Adrenal gland (tissue), 12 donors: ENCODE data around the gene EMILIN2. TPM values are rescaled to one million over a fixed set of nuclear protein-coding genes. Genes with fewer than 3 reads are reported as not detected.
"Not testable (repeated sequence)": the region's sequence is repeated elsewhere in the genome, so short reads cannot be mapped to it uniquely, and the experiment has no call there.

Experiments
- DNase-seq, 7 donors: peaks; one replicate each; pipeline ENCODE4 v3.0.0-alpha.2; 2019 to 2020
- H3K27ac ChIP-seq, 5 donors: fragments of 200-600 bp; sonication (generic) in 4 of 5; 1 replicate in 3 of 5; 2 replicates in 2 of 5; pipeline versions ENCODE4 v1.5.1 to v1.8.0; 2016 to 2020; ENCODE audit warnings: mild to moderate bottlenecking in 1 of 5
- H3K27me3 ChIP-seq: fragments of 200-600 bp; 2 replicates; pipeline ENCODE4 v1.8.0; 2021
- H3K36me3 ChIP-seq, 2 donors: fragments of 200-600 bp; replicated peaks in 1 of 2; 1 replicate in 1 of 2; 2 replicates in 1 of 2; pipeline versions ENCODE4 v1.5.1 to v1.8.0; 2018 to 2022
- H3K4me1 ChIP-seq, 2 donors: fragments of 200-600 bp; replicated peaks in 1 of 2; 1 replicate in 1 of 2; 2 replicates in 1 of 2; pipeline versions ENCODE4 v1.5.1 to v1.8.0; 2018 to 2021
- H3K4me3 ChIP-seq, 4 donors: fragments of 200-600 bp; sonication (generic) in 3 of 4; one replicate each; pipeline ENCODE4 v1.5.1; 2016 to 2018
- H3K9me3 ChIP-seq, 3 donors: fragments of 200-600 bp; sonication (generic) in 1 of 3; replicated peaks in 1 of 3; 1 replicate in 2 of 3; 2 replicates in 1 of 3; pipeline versions ENCODE4 v1.5.1 to v1.8.0; 2016 to 2021
- CTCF ChIP-seq, 6 experiments: fragments of 450-650 bp in 4 of 6; fragments of 200-600 bp in 2 of 6; sonication (generic) in 1 of 6; IDR thresholded peaks; 1 replicate in 5 of 6; 2 replicates in 1 of 6; pipeline versions ENCODE4 v1.5.1 to v1.8.0; 2016 to 2021; ENCODE audit warnings: antibody characterized with exemption in 6 of 6, mild to moderate bottlenecking in 2 of 6, moderate library complexity in 1 of 6
- POLR2A ChIP-seq, 2 donors: fragments of 450-650 bp; IDR thresholded peaks; one replicate each; pipeline ENCODE4 v1.6.1; 2017; ENCODE audit warnings: antibody characterized with exemption in 2 of 2, mild to moderate bottlenecking in 2 of 2, moderate library complexity in 1 of 2
- WGBS, 4 donors: extraction: QIAGEN DNeasy Blood & Tissue Kit in 2 of 4; methylation state at CpG; one replicate each; pipeline versions ENCODE4 v1.1.5 to v1.1.7; 2013 to 2017; 5-methylcytosine and 5-hydroxymethylcytosine counted together
- intact Hi-C, 2 donors: fragments of 100-400 bp; cut with DNase I; formaldehyde crosslinking; loops; one replicate each; pipeline versions ENCODE4 v1.14.1 to v1.15.0; 2022 to 2023
- polyA plus RNA-seq, 3 donors: library from polyadenylated mRNA; stranded (reverse); fragments of 200-250 nt in 2 of 3; fragments of 350-450 nt in 1 of 3; fragmentation: Illumina TruSeq in 1 of 3; extraction: RNeasy Lipid Tissue Mini Kit (QIAGEN cat#74804) in 1 of 3; gene quantifications; one replicate each; pipeline ENCODE4 v1.2.3, GENCODE V29; 2013 to 2014
- total RNA-seq, 9 donors: library from RNA; depleted of rRNA in 4 of 9; stranded (reverse); fragments of >200 nt in 4 of 9; fragments of 120-200 nt in 1 of 9; fragmentation: NEBNext Ultra II Directional in 1 of 9; extraction: Animal tissue kit (Norgen Biotek cat#: 25700) in 1 of 9; gene quantifications; one replicate each; pipeline versions ENCODE4 v1.1.0 to v1.2.4, GENCODE V29; 2013 to 2023
- donor health status: healthy with polysubstance abuse.
- donor health status: Bipolar disorder and iron deficiency.
- donor health status: DM: yes; HTN: yes; CAD: no.
- donor health status: DM: no; HTN: no; CAD: no.
- donor health status: DM: no; HTN: no; CAD: no.
- donor health status: DM: yes; HTN: yes; CAD: no.

EMILIN2 gene
- total and polyA plus RNA-seq, 12 donors: 3.3 to 20.8 (median 9.3) TPM

- H3K9me3 ChIP-seq: no peaks in the 10 kb centered on the region
- H3K4me3 ChIP-seq: no peak overlapping the region
- H3K4me1 ChIP-seq: peaks cover 6 to 17% of the 10 kb centered on the region in 2 donors
- WGBS, 4 donors: 52 to 55% (median 53%) methylated on average over 11 of the region's 11 CpGs
- no peak for TF ChIP-seq CTCF (IDR thresholded peaks at IDR 0.05)
- TF ChIP-seq POLR2A (IDR thresholded peaks at IDR 0.05): no peak
- no peak for DNase-seq
- no peaks in the 10 kb centered on the region for H3K36me3 ChIP-seq
- no peaks in the 10 kb centered on the region for H3K27me3 ChIP-seq
- peak overlapping the region in 2 of 5 donors; percentile 71 to 80 for H3K27ac ChIP-seq
- intact Hi-C loops: no loop called here
Measured at GRCh38 chr18:2856547-2857170, 9.9 kb downstream of the EMILIN2 start.

DNA sequence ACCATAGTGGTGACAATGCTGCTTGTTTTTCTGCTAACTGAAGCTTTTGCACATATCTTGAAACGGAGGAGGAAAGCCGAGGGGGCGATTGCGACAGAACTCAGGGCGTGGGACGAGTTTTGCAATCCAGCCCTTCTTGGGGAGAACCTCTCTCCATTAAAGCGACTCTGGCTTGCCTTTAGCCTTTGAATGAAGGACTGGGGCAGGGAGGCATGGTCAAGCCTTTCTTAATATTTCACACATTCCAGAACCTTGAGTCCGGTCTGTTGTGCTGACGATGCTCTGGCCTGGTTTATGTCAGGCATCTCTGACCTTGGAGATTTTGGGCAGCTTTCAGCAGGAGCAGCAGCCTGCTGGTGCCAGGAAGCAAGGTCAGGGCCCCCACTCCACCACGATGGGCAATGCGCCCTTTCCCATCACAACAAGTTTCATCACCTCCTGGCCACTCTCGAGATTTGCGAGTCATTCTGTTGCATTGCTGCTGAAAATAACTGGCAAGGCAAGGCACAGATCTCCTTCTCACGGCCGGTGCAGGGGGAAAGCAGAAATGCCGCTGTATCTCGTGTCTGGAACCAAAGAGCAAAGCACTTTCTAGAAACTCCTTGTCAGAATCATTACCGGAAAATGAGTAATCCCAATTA, 10.8 kb downstream of the EMILIN2 start:
- no peaks in the 10 kb centered on the region for H3K36me3 ChIP-seq
- peak overlapping the region; percentile 32 to 80 (median 39) for H3K27ac ChIP-seq
- H3K27me3 ChIP-seq: no peaks in the 10 kb centered on the region
- H3K4me3 ChIP-seq: no peak overlapping the region
- 19 to 42% (median 29%) methylated on average over 16 to 18 of the region's 18 CpGs for WGBS, 4 donors
- TF ChIP-seq POLR2A (IDR thresholded peaks at IDR 0.05): no peak
- no peak for TF ChIP-seq CTCF (IDR thresholded peaks at IDR 0.05)
- peaks cover 6 to 17% of the 10 kb centered on the region in 2 donors for H3K4me1 ChIP-seq
- no peaks in the 10 kb centered on the region for H3K9me3 ChIP-seq
- peak; percentile 64 to 95 (median 90) for DNase-seq
- intact Hi-C loops: no loop called here

DNA sequence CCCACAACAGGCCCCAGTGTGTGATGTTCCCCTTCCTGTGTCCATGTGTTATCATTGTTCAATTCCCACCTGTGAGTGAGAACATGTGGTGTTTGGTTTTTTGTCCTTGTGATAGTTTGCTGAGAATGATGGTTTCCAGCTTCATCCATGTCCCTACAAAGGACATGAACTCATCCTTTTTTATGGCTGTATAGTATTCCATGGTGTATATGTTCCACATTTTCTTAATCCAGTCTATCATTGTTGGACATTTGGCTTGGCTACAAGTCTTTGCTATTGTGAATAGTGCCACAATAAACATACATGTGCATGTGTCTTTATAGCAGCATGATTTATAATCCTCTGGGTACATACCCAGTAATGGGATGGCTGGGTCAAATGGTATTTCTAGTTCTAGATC, 13.6 kb downstream of the EMILIN2 start:
- H3K4me3 ChIP-seq, H3K27ac ChIP-seq, H3K9me3 ChIP-seq, DNase-seq, intact Hi-C loops, H3K36me3 ChIP-seq, H3K27me3 ChIP-seq: not testable (repeated sequence)
- peaks cover 6 to 17% of the 10 kb centered on the region in 2 donors for H3K4me1 ChIP-seq

- H3K9me3 ChIP-seq, H3K27me3 ChIP-seq, intact Hi-C loops, H3K36me3 ChIP-seq, H3K27ac ChIP-seq, H3K4me3 ChIP-seq, H3K4me1 ChIP-seq, DNase-seq: not testable (repeated sequence)
- WGBS, 4 donors: 68 to 87% (median 82%) methylated on average over 1 of the region's 1 CpG
Measured at GRCh38 chr18:2863997-2864396, 17.2 kb downstream of the EMILIN2 start.

DNA sequence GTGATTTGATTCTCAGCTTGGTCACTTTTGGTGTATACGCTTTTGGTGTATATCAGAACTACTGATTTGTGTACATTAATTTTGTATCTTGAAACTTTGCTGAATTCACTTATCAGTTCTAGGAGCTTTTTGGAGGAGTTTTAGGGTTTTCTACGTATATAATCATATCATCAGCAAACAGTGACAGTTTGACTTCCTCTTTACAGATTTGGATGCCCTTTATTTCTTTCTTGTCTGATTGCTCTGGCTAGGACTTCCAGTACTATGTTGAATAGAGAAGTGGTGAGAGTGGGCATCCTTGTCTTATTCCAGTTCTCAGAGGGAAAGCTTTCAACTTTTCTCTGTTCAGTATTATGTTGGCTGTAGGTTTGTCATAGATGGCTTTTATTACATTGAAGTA, 19.7 kb downstream of the EMILIN2 start:
- DNase-seq, H3K4me3 ChIP-seq, H3K36me3 ChIP-seq, H3K9me3 ChIP-seq, H3K4me1 ChIP-seq, H3K27me3 ChIP-seq, intact Hi-C loops, H3K27ac ChIP-seq: not testable (repeated sequence)
- WGBS, 4 donors: 23 to 48% (median 35%) methylated on average over 2 of the region's 2 CpGs

GRCh38 chr18:2869207-2869606, 22.4 kb downstream of the EMILIN2 start:
- Histone ChIP-seq H3K4me1 (no peaks in the 10 kb centered on the region), H3K4me3 (no peak overlapping the region), H3K36me3 (no peaks in the 10 kb centered on the region), H3K27me3 (no peaks in the 10 kb centered on the region), H3K9me3 (no peaks in the 10 kb centered on the region), H3K27ac (no peak overlapping the region)
- no peak for DNase-seq
- intact Hi-C loops: no loop called here
- 65 to 77% (median 69%) methylated on average over 2 of the region's 2 CpGs for WGBS, 4 donors
- TF ChIP-seq POLR2A (IDR thresholded peaks at IDR 0.05): no peak
- TF ChIP-seq CTCF (IDR thresholded peaks at IDR 0.05): no peak
